Skin epidermis (tissue), 12 donors: ENCODE measurements around the gene CCT7.

Experiments used
- H3K27ac ChIP-seq, 21 experiments: fragments of 200-600 bp; sonication (generic) in 11 of 21; one replicate each; pipeline ENCODE4 v1.5.0; 2020; ENCODE audit warnings: mild to moderate bottlenecking in 3 of 21, inconsistent platforms in 2 of 21, moderate library complexity in 2 of 21
- H3K4me3 ChIP-seq, 7 experiments: fragments of 200-600 bp; sonication (generic) in 2 of 7; one replicate each; pipeline ENCODE4 v1.5.0; 2020; ENCODE audit warnings: inconsistent platforms in 2 of 7, mild to moderate bottlenecking in 2 of 7, moderate library complexity in 1 of 7

The CCT7 gene

GRCh38 chr2:73265298-73266060, 31.4 kb downstream of the CCT7 start:
- no peak overlapping the region for H3K4me3 ChIP-seq
- H3K27ac ChIP-seq, result no peak overlapping the region

GRCh38 chr2:73266061-73266901, 32.2 kb downstream of the CCT7 start:
- H3K4me3 ChIP-seq, result no peak overlapping the region

GRCh38 chr2:73267008-73267407, 32.9 kb downstream of the CCT7 start:
- H3K27ac ChIP-seq, result no peak overlapping the region
- H3K4me3 ChIP-seq, result no peak overlapping the region

More at GRCh38 chr2:73266061-73266901, 32.2 kb downstream of the CCT7 start:
- no peak overlapping the region for H3K27ac ChIP-seq

- Histone ChIP-seq H3K4me3 (peak overlapping the region in 5 of 7 experiments; percentile 15 to 47 (median 31)), H3K27ac (no peak overlapping the region)
These were observed 34.3 kb downstream of the CCT7 start for GRCh38 chr2:73268366-73268829.

GRCh38 chr2:73268830-73269685, 35.0 kb downstream of the CCT7 start:
- peak overlapping the region in 6 of 21 experiments; percentile 24 to 65 (median 50) for H3K27ac ChIP-seq
- H3K4me3 ChIP-seq, result peak overlapping the region; percentile 15 to 47 (median 31)

- Histone ChIP-seq H3K4me3 (peak overlapping the region in 6 of 7 experiments; percentile 7 to 47 (median 34)), H3K27ac (peak overlapping the region in 5 of 21 experiments; percentile 24 to 65 (median 44))
These were observed 35.8 kb downstream of the CCT7 start for GRCh38 chr2:73269686-73270465.

- H3K4me3 ChIP-seq, result no peak overlapping the region
- H3K27ac ChIP-seq, result no peak overlapping the region
These were observed 38.2 kb downstream of the CCT7 start for GRCh38 chr2:73272270-73272669.

- no peak overlapping the region for H3K4me3 ChIP-seq
- no peak overlapping the region for H3K27ac ChIP-seq
These were observed 45.7 kb downstream of the CCT7 start for GRCh38 chr2:73279852-73280251.

GRCh38 chr2:73281244-73281643, 47.1 kb downstream of the CCT7 start:
- H3K4me3 ChIP-seq, result no peak overlapping the region
- no peak overlapping the region for H3K27ac ChIP-seq

GRCh38 chr2:73282924-73283544, 48.9 kb downstream of the CCT7 start:
- H3K27ac ChIP-seq, result no peak overlapping the region
- H3K4me3 ChIP-seq, result peak overlapping the region in 3 of 7 experiments; percentile 57 to 64 (median 60)

- H3K27ac ChIP-seq, result peak overlapping the region in 10 of 21 experiments; percentile 6 to 79 (median 40)
These were observed 49.6 kb downstream of the CCT7 start for GRCh38 chr2:73283545-73284295.

GRCh38 chr2:73284296-73285158, 50.4 kb downstream of the CCT7 start, which contains the start of gene FBXO41:
FBXO41 (minus strand) TSS chr2:73284478; CDS start chr2:73269630, 14,848 bp downstream.
- peak within 1 kb of the TSS in 12 of 21 experiments; percentile 6 to 79 (median 44) for H3K27ac ChIP-seq
- H3K4me3 ChIP-seq, result peak within 1 kb of the TSS; percentile 46 to 64 (median 60)

More at GRCh38 chr2:73283545-73284295, 49.6 kb downstream of the CCT7 start:
- H3K4me3 ChIP-seq, result peak overlapping the region; percentile 46 to 64 (median 60)

- H3K27ac ChIP-seq, result peak overlapping the region in 9 of 21 experiments; percentile 6 to 79 (median 43)
- H3K4me3 ChIP-seq, result peak overlapping the region in 4 of 7 experiments; percentile 57 to 64 (median 60)
These were observed 51.1 kb downstream of the CCT7 start for GRCh38 chr2:73285159-73285739.

- Histone ChIP-seq H3K4me3 (no peak overlapping the region), H3K27ac (no peak overlapping the region)
These were observed 52.1 kb downstream of the CCT7 start for GRCh38 chr2:73286134-73286655.

- Histone ChIP-seq H3K4me3 (no peak overlapping the region), H3K27ac (no peak overlapping the region)
These were observed 55.2 kb downstream of the CCT7 start for GRCh38 chr2:73289304-73289703.
